Thyroid gland (tissue), 4 donors: ENCODE results near the gene HOXA3. TPM values are rescaled to one million over a fixed set of nuclear protein-coding genes. Genes with fewer than 3 reads are reported as not detected.

Experiments used
- DNase-seq, 2 donors: peaks; one replicate each; pipeline ENCODE4 v3.0.0-alpha.2; 2019
- H3K27ac ChIP-seq, 3 donors: fragments of 200-600 bp; sonication (generic); 1 replicate in 2 of 3; 2 replicates in 1 of 3; pipeline ENCODE4 v1.5.1; 2016 to 2019; ENCODE audit warnings: mild to moderate bottlenecking in 1 of 3, moderate library complexity in 1 of 3
- H3K27me3 ChIP-seq: fragments of 200-600 bp; sonication (generic); one replicate; pipeline ENCODE4 v1.5.1; 2019
- H3K36me3 ChIP-seq, 2 donors: fragments of 200-600 bp; sonication (generic); one replicate each; pipeline ENCODE4 v1.5.1; 2016 to 2019
- H3K4me1 ChIP-seq, 2 donors: fragments of 200-600 bp; sonication (generic); one replicate each; pipeline ENCODE4 v1.5.1; 2017 to 2019
- H3K4me3 ChIP-seq, 3 donors: fragments of 200-600 bp; sonication (generic); replicated peaks in 1 of 3; 1 replicate in 2 of 3; 2 replicates in 1 of 3; pipeline ENCODE4 v1.5.1; 2016; ENCODE audit warnings: mild to moderate bottlenecking in 1 of 3
- H3K9me3 ChIP-seq: fragments of 200-600 bp; sonication (generic); one replicate; pipeline ENCODE4 v1.5.1; 2017
- POLR2A ChIP-seq, 2 donors: fragments of 450-650 bp; IDR thresholded peaks; one replicate each; pipeline ENCODE4 v1.6.1; 2017; ENCODE audit warnings: antibody characterized with exemption in 2 of 2, mild to moderate bottlenecking in 2 of 2, moderate library complexity in 1 of 2
- WGBS, 2 donors: methylation state at CpG; one replicate each; pipeline ENCODE4 v1.1.5; 2017; 5-methylcytosine and 5-hydroxymethylcytosine counted together
- intact Hi-C: fragments of 100-400 bp; cut with DNase I; formaldehyde crosslinking; loops from one replicate; pipeline ENCODE4 v1.15.1; 2023
- total RNA-seq, 4 donors: library from RNA; depleted of rRNA; stranded (reverse); fragments of >200 nt; gene quantifications; one replicate each; pipeline ENCODE4 v1.2.3, GENCODE V29; 2016
- TF ChIP-seq, protein P1 (sequence below), 6 experiments: fragments of 200-600 bp in 3 of 6; fragments of 450-650 bp in 3 of 6; sonication (generic) in 3 of 6; IDR thresholded peaks; one replicate each; pipeline ENCODE4 v1.5.1; 2016 to 2019; ENCODE audit warnings: antibody characterized with exemption in 6 of 6, mild to moderate bottlenecking in 2 of 6, inconsistent platforms in 1 of 6, moderate library complexity in 1 of 6

HOXA3 gene
- total RNA-seq, 4 donors from 2014 or later: 0.94 to 6.1 (median 1.9) TPM

DNA sequence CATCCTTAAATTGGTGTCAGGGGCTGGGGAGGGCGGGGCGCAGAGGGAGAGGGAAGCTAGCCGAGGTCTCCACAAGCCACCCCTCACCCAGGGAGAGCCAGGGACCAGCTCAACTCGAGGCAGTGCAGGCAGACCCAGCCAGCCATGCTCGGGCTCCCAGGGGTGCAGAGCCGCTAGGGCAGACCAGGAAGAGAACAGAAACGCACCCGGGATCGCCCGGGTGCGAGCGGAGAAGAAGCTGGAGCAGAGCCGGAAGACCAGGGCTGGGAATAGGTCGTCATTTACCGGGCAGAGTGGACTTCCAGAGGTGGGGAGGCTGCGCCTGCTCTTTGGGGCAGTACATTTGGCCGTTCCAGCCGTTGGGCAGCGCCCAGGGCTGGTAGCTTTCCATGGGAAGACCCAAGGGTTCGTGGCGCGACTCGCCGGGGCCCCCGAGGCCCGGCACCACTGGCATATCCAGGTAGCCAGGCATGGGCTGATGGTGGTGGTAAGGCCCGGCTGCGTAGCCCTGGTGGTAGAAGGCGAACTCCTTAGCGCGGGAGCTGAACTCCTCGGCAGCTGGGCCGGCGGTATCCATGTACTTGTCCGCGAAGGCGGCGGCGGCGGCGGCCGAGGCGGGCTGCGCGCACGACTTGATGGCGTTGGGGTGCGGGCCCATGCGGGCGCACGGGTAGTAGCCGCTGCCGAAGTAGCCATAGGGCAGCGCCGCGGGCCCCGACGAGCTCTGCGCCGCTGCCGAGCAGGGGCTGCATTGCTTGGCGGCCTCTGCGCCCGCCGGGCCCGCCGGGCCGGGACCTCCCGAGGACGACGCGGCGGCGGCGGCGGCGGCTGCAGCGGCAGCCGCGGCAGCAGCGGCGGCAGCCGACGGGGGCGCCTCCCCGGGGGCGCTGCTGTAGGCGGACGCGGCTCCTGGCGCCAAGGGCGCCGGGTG is 46.8 kb upstream of the HOXA3 start:
- Histone ChIP-seq H3K36me3 (no peaks in the 10 kb centered on the region), H3K9me3 (no peaks in the 10 kb centered on the region), H3K4me1 (peaks cover 4 to 25% of the 10 kb centered on the region in 2 donors), H3K27ac (no peak overlapping the region), H3K4me3 (no peak overlapping the region), H3K27me3 (peaks cover 74% of the 10 kb centered on the region)
- DNase-seq: no peak
- 3 to 7% methylated on average over 12 to 19 of the region's 93 CpGs for whole genome bisulfite sequencing, 2 donors
- TF ChIP-seq, protein P1, sequence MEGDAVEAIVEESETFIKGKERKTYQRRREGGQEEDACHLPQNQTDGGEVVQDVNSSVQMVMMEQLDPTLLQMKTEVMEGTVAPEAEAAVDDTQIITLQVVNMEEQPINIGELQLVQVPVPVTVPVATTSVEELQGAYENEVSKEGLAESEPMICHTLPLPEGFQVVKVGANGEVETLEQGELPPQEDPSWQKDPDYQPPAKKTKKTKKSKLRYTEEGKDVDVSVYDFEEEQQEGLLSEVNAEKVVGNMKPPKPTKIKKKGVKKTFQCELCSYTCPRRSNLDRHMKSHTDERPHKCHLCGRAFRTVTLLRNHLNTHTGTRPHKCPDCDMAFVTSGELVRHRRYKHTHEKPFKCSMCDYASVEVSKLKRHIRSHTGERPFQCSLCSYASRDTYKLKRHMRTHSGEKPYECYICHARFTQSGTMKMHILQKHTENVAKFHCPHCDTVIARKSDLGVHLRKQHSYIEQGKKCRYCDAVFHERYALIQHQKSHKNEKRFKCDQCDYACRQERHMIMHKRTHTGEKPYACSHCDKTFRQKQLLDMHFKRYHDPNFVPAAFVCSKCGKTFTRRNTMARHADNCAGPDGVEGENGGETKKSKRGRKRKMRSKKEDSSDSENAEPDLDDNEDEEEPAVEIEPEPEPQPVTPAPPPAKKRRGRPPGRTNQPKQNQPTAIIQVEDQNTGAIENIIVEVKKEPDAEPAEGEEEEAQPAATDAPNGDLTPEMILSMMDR (IDR thresholded peaks at IDR 0.05): no peak
- TF ChIP-seq POLR2A (IDR thresholded peaks at IDR 0.05): no peak
- intact Hi-C loops: loop anchor here (5.0 to 10.0 kb wide), 2 partner anchors 823 to 896 kb away; no protein-coding TSS in a partner anchor

DNA sequence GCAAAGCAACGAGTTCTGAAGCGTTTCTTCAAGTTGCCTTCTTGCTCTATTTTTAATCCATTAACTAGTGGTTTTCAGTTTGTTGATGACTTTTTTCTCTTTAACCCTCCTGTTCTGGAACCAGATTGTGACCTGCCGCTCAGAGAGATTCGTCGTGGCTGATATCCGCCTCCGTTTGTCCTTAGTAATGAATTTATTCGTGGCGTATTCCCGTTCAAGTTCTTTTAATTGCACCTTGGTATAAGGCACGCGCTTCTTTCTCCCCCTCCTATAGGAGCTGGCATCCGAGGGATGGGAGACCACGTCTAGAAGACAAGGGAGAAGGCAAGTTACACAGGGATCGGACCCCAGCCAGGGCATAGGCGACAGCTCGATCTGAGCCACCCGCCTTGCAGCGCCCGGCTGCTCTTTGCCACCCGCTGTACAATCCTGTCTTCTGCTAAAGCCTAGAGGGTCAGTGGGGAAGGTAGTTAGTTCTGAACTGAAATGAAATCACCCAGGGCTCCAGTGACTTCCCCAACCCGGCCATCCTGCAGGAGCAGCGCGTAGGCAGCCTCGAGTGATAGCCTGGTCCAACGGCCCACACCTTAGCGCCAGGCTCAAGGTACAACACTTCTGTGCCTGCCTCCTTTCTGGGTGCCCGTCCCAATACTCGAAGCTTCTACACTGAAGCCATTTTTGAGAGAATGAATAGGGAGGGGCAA is 45.9 kb upstream of the HOXA3 start:
- H3K36me3 ChIP-seq: no peaks in the 10 kb centered on the region
- H3K4me1 ChIP-seq: peaks cover 4 to 27% of the 10 kb centered on the region in 2 donors
- intact Hi-C loops: loop anchor here (5.0 to 10.0 kb wide), 2 partner anchors 824 to 897 kb away; no protein-coding TSS in a partner anchor
- no peak overlapping the region for H3K27ac ChIP-seq
- H3K9me3 ChIP-seq: no peaks in the 10 kb centered on the region
- peaks cover 75% of the 10 kb centered on the region for H3K27me3 ChIP-seq
- TF ChIP-seq, protein P1 (IDR thresholded peaks at IDR 0.05): no peak
- no peak overlapping the region for H3K4me3 ChIP-seq
- no peak for DNase-seq
- 12 to 15% methylated on average over 28 of the region's 29 CpGs for WGBS, 2 donors

DNA sequence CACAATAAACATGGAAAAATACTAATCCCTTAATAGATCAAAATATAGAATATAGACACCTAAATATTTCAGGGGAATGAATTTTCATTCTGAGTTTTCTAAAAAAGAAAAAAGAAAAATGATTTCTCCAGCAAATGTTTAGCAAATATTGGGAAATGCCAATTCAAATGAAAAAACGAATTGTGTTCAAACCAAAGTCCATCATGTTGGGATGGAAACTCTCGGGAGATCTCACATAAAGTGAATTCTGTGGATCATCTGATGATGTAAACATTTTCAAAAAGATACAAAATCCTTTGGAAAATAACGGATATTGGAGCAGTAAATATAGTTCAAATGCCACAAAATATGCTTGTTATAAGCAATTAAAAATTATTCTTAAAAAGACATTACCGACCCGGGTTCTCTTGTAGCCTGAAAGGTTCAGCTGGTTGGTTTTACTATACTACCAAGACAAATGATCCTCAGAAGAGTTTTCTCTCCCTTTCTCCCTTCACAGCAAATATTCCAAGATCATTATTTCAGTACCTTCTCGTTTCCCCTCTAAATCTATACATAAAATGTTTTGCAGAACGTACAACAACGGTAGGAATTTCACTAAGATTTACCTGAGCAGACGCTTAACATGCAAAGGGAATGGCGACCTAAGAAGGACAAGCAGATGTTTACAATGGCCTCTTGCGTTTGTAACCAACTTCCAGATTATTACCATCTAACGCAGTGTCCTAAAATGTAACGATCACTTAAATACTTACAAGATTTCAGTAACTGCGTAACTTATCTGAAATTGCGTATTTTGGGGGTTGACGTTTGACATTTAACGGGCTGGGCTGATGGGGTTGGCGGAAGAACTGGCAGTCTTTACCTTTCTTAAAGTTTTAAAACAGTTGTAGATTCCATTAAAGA is 45.0 kb upstream of the HOXA3 start:
- intact Hi-C loops: loop anchor here (5.0 to 10.0 kb wide), 2 partner anchors 825 to 897 kb away; no protein-coding TSS in a partner anchor
- H3K36me3 ChIP-seq: no peaks in the 10 kb centered on the region
- WGBS, 2 donors: 25 to 27% methylated on average over 18 of the region's 18 CpGs
- H3K4me1 ChIP-seq: peaks cover 11 to 36% of the 10 kb centered on the region in 2 donors
- H3K9me3 ChIP-seq: no peaks in the 10 kb centered on the region
- H3K4me3 ChIP-seq: no peak overlapping the region
- H3K27me3 ChIP-seq: peaks cover 75% of the 10 kb centered on the region
- H3K27ac ChIP-seq: no peak overlapping the region
- TF ChIP-seq, protein P1 (IDR thresholded peaks at IDR 0.05): no peak
- TF ChIP-seq POLR2A (IDR thresholded peaks at IDR 0.05): no peak
- no peak for DNase-seq

DNA sequence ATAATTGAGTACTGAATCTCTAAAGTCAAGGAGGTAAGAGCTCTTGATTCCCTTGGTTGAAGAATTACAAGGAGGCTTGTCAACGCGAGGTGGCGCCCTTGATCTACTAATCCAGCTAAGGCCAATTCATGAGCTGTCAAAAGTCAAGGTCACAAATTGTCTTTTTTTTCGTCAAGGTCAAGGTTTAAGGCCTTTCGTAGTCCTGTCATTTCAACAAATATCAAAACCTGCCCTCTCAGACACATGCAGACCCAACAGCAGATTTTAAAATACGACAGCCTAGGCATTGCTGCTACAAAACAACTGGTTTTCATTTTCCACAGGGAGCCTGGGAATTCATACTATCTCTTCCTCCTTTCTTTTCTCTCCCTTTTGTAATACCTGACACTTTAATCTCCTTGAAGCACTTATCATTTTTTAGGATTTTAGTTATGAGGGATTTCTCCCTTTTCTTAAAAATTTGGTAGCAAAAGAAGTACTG is 43.9 kb upstream of the HOXA3 start:
- Histone ChIP-seq H3K4me3 (no peak overlapping the region), H3K36me3 (no peaks in the 10 kb centered on the region), H3K4me1 (peaks cover 11 to 39% of the 10 kb centered on the region in 2 donors), H3K9me3 (no peaks in the 10 kb centered on the region), H3K27me3 (peaks cover 75% of the 10 kb centered on the region), H3K27ac (no peak overlapping the region)
- peak; percentile 87 to 91 for DNase-seq
- WGBS, 2 donors: 1 to 8% methylated on average over 6 of the region's 6 CpGs
- no peak for TF ChIP-seq POLR2A (IDR thresholded peaks at IDR 0.05)
- TF ChIP-seq, protein P1 (IDR thresholded peaks at IDR 0.05): peak in 5 of 6 experiments; percentile 57 to 81 (median 73)
- intact Hi-C loops: loop anchor here (5.0 to 10.0 kb wide), 2 partner anchors 826 to 898 kb away; no protein-coding TSS in a partner anchor
